Stimulated activated CD8-positive, alpha-beta memory T cell treated with anti-CD3 and anti-CD28 coated beads, Interleukin-15, amount 100 ng/mL, for 24 hours (primary cell): Measurements from ENCODE around the gene CPZ.
"Not testable (repeated sequence)": the region's sequence is repeated elsewhere in the genome, so short reads cannot be mapped to it uniquely, and the experiment has no call there.

Source experiments
- DNase-seq: peaks from one replicate; pipeline ENCODE4 v3.0.0-alpha.2; 2020; ENCODE audit warnings: low read depth

CPZ gene

GRCh38 chr4:8557151-8558076 is 35.2 kb upstream of the CPZ start:
- DNase-seq, result no peak

- no peak for DNase-seq
These were observed 34.2 kb upstream of the CPZ start for GRCh38 chr4:8558080-8558960.

- no peak for DNase-seq
These were observed 33.6 kb upstream of the CPZ start for GRCh38 chr4:8559011-8559410.

- DNase-seq, result no peak
These were observed 32.9 kb upstream of the CPZ start for GRCh38 chr4:8559524-8560264.

- DNase-seq, result no peak
These were observed 32.1 kb upstream of the CPZ start for GRCh38 chr4:8560265-8561047.

DNA sequence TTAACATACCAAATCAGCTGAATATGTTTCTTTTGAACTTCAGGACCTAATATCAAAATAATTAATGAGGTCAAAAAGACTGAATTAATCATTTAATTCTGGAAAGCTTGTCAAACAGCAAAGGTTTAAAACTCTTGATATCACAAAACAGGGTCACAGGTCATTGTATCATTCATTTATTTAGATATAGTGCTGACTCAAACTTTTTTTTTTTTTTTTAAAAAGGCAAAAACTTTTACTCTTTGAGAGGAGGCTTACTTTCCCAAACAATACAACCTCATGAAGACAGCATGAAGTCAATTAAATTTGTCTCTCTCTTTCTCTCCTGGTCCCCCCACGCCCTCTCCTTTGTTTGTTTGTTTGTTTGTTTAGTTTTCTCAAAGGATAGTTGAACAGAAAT is 28.0 kb upstream of the CPZ start:
- no peak for DNase-seq

DNA sequence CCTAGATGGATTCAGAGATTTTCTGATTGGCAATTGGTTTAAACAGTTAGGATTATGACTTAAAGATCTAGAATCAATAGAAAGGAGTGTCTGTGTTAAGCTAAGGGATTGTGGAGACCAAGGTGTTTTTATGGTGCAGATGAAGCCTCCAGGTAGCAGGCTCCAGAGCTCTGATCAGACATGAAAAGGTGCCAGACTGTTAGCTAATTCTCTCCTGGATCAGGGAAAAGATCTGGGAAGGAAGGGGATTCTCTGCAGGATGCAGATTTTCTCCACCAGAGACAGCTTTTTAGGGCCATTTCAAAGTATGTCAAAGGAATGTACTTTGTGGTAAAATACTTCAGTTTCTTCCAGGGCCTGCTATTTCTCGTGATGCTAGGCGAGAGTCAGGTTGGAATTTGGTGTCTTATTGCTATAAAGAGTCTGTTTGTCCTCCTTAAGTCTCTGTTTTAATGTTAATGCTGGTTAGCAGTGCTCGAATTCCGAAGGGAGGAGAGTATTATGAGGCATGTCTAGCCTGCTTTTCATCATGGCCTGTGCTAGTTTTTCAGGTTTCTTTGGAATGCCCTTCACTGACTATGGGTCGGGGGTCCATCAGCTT is 24.4 kb upstream of the CPZ start:
- no peak for DNase-seq

- DNase-seq, result no peak
These were observed 22.4 kb upstream of the CPZ start for GRCh38 chr4:8570201-8570600.

GRCh38 chr4:8571702-8572685 is 20.6 kb upstream of the CPZ start:
- no peak for DNase-seq

GRCh38 chr4:8573266-8573665 is 19.3 kb upstream of the CPZ start:
- no peak for DNase-seq

GRCh38 chr4:8574796-8575370 is 17.7 kb upstream of the CPZ start:
- DNase-seq, result no peak

GRCh38 chr4:8575457-8575856 is 17.1 kb upstream of the CPZ start:
- DNase-seq, result no peak

DNA sequence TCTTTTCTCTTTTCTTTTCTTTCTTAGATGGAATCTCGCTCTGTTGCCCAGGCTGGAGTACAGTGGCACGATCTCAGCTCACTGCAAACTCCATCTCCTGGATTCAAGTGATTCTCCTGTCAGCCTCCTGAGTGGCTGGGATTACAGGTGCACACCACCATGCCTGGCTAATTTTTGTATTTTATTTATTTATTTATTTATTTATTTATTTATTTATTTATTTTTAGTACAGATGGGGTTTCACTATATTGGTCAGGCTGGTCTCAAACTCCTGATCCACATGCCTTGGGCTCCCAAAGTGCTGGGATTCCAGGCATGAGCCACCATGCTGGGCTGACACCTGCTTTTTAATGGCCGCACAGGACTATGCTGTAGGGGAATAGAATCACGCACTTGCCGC is 16.0 kb upstream of the CPZ start:
- not testable (repeated sequence) for DNase-seq

DNA sequence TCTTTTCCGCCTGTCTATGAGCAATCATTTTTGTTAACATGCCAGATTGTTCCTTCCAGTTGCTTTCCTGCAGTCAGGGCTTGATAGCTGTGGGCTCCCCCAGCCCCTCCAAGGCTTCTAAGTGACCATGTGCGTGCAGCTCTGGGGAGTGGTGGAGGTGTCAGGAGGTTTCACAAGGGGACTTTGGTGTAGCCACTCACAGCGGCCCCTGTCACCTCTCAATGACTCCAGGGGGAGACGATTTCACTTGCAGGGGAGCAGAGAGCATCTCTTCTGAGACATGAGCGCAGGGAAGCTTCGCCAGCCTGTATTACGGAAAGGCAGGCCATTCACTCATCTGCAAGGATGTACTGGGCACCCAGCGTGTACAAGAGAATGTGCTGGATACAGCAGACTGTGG is 15.5 kb upstream of the CPZ start:
- no peak for DNase-seq

DNA sequence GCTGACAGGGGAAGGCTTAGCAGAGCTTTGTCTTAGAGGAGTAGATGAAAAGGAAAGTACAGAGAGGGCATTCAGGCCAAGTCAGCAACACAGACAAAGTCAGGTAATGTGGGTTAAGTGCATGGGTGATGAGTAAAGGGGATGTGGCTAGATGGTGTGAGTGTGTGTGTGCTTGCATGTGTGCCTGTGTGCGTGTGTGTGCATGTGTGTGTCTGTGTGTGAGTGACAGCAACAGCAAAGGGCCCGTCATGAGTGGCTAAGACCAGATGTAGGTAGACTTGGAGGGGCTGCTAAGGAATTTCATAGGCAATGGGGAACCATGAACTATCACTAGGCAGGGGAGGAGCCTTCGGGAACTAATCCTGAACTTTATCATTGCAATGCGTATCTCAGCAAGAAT is 14.6 kb upstream of the CPZ start:
- DNase-seq, result no peak

DNA sequence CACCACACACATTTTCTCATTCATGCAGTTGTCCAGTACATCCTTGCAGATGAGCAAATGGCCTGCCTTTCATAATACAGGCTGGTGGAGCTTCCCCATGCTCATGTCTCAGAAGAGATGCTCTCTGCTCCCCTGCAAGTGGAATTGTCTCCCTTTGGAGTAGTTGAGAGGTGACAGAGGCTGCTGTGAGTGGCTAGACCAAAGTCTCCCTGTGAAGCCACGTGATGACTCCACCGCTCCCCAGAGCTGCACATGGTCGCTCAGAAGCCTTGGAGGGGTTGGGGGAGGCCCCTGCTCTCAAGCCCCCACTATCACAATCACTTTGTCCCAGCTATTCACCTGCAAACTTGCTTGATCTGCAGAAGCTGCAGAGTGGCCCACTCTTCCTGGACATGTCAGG is 13.8 kb upstream of the CPZ start:
- DNase-seq, result no peak

DNA sequence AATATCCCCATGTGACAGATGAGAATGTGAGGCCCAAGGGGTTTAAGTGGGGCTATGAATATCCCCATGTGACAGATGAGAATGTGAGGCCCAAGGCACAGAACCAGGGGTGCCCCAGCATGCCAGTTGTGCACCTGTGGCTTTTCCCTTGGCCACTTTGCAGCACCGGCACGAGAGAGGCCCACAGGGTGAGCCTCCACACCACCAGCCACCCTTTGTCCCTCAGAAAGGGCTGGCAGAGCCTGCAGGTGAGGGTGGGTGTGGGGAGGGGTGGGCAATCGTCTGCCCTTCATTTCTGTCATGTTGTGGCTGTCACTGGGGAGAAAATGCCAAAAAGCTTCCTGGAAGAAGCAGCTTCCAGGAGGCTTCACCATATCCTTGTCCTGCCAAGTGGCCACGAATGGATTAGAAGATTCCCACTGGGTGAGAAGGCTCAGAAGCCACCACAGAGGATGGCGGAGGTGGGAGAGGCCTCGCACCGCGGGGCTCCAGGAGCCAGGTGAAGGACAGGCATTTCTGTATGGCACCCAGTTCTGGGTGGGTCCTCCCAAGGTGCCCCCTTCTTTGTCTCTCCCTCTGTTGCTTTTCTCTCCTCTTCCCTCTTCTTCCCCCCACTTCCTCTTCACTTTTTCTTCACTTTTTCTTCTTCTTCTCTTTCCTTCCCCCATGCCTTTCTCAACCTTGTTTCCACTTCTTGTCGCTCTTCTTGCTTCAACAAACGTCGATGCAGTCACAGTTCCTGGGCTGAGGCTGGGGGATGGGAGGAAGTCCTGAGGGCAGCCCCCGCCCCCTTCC is 12.8 kb upstream of the CPZ start:
- DNase-seq, result no peak

GRCh38 chr4:8580321-8581093 is 12.1 kb upstream of the CPZ start, which contains the start of gene GPR78:
Gene GPR78, plus strand, starts transcription at chr4:8580392. Its CDS starts 591 bp downstream, at chr4:8580983.
- DNase-seq, result peak; percentile 17
